ENCODE data around the gene RELN. TPM values are rescaled to one million over a fixed set of nuclear protein-coding genes. Genes with fewer than 3 reads are reported as not detected.
"Not testable (repeated sequence)": the region's sequence is repeated elsewhere in the genome, so short reads cannot be mapped to it uniquely, and the experiment has no call there.

The RELN gene
- total RNA-seq, 1 donor from 2014 or later: 0.19 TPM

- H3K27me3 Mint-ChIP-seq (ENCODE audit: unreplicated experiment): peaks cover 32% of the 10 kb centered on the region
Observed at GRCh38 chr7:103521937-103522336, 467.5 kb downstream of the RELN start.

GRCh38 chr7:103504505-103505135 is 484.8 kb downstream of the RELN start:
- TF ChIP-seq CTCF (IDR thresholded peaks at IDR 0.05): no peak
- H3K9me3 Mint-ChIP-seq (ENCODE audit: unreplicated experiment): no peaks in the 10 kb centered on the region
- H3K27me3 Mint-ChIP-seq (ENCODE audit: unreplicated experiment): peaks cover 9% of the 10 kb centered on the region
- no peak for DNase-seq (ENCODE audit: extremely low spot score, unreplicated experiment)
- no peak overlapping the region for H3K27ac Mint-ChIP-seq (ENCODE audit: unreplicated experiment)
- H3K4me3 Mint-ChIP-seq (ENCODE audit: unreplicated experiment): no peak overlapping the region
- no peaks in the 10 kb centered on the region for H3K36me3 Mint-ChIP-seq (ENCODE audit: unreplicated experiment)
- H3K4me1 Mint-ChIP-seq (ENCODE audit: unreplicated experiment): no peaks in the 10 kb centered on the region

More at GRCh38 chr7:103521937-103522336, 467.5 kb downstream of the RELN start:
- Mint-ChIP-seq H3K36me3 (ENCODE audit: unreplicated experiment) (no peaks in the 10 kb centered on the region), H3K4me1 (ENCODE audit: unreplicated experiment) (no peaks in the 10 kb centered on the region), H3K9me3 (ENCODE audit: unreplicated experiment) (no peaks in the 10 kb centered on the region), H3K27ac (ENCODE audit: unreplicated experiment) (no peak overlapping the region), H3K4me3 (ENCODE audit: unreplicated experiment) (no peak overlapping the region)
- DNase-seq (ENCODE audit: extremely low spot score, unreplicated experiment): no peak
- TF ChIP-seq CTCF (IDR thresholded peaks at IDR 0.05): no peak

- peaks cover 5% of the 10 kb centered on the region for H3K27me3 Mint-ChIP-seq (ENCODE audit: unreplicated experiment)
- no peak overlapping the region for H3K27ac Mint-ChIP-seq (ENCODE audit: unreplicated experiment)
- no peaks in the 10 kb centered on the region for H3K4me1 Mint-ChIP-seq (ENCODE audit: unreplicated experiment)
- no peak for TF ChIP-seq CTCF (IDR thresholded peaks at IDR 0.05)
- H3K4me3 Mint-ChIP-seq (ENCODE audit: unreplicated experiment): no peak overlapping the region
- H3K36me3 Mint-ChIP-seq (ENCODE audit: unreplicated experiment): no peaks in the 10 kb centered on the region
- DNase-seq (ENCODE audit: extremely low spot score, unreplicated experiment): no peak
- no peaks in the 10 kb centered on the region for H3K9me3 Mint-ChIP-seq (ENCODE audit: unreplicated experiment)
Observed at GRCh38 chr7:103501206-103501605, 488.3 kb downstream of the RELN start.

GRCh38 chr7:103499976-103500375 is 489.5 kb downstream of the RELN start:
- Mint-ChIP-seq H3K27me3 (ENCODE audit: unreplicated experiment) (peaks cover 3% of the 10 kb centered on the region), H3K36me3 (ENCODE audit: unreplicated experiment) (no peaks in the 10 kb centered on the region), H3K4me1 (ENCODE audit: unreplicated experiment) (no peaks in the 10 kb centered on the region), H3K4me3 (ENCODE audit: unreplicated experiment) (no peak overlapping the region), H3K27ac (ENCODE audit: unreplicated experiment) (no peak overlapping the region), H3K9me3 (ENCODE audit: unreplicated experiment) (no peaks in the 10 kb centered on the region)
- TF ChIP-seq CTCF (IDR thresholded peaks at IDR 0.05): no peak
- no peak for DNase-seq (ENCODE audit: extremely low spot score, unreplicated experiment)

- no peak for DNase-seq (ENCODE audit: extremely low spot score, unreplicated experiment)
- H3K36me3 Mint-ChIP-seq (ENCODE audit: unreplicated experiment): no peaks in the 10 kb centered on the region
- no peaks in the 10 kb centered on the region for H3K4me1 Mint-ChIP-seq (ENCODE audit: unreplicated experiment)
- no peak for TF ChIP-seq CTCF (IDR thresholded peaks at IDR 0.05)
- H3K4me3 Mint-ChIP-seq (ENCODE audit: unreplicated experiment): no peak overlapping the region
- no peaks in the 10 kb centered on the region for H3K9me3 Mint-ChIP-seq (ENCODE audit: unreplicated experiment)
- H3K27ac Mint-ChIP-seq (ENCODE audit: unreplicated experiment): no peak overlapping the region
- no peaks in the 10 kb centered on the region for H3K27me3 Mint-ChIP-seq (ENCODE audit: unreplicated experiment)
Observed at GRCh38 chr7:103487419-103487818, 502.0 kb downstream of the RELN start.

GRCh38 chr7:103486873-103487272 is 502.6 kb downstream of the RELN start:
- DNase-seq (ENCODE audit: extremely low spot score, unreplicated experiment); H3K9me3 Mint-ChIP-seq (ENCODE audit: unreplicated experiment); H3K27me3 Mint-ChIP-seq (ENCODE audit: unreplicated experiment); H3K4me1 Mint-ChIP-seq (ENCODE audit: unreplicated experiment); H3K4me3 Mint-ChIP-seq (ENCODE audit: unreplicated experiment); H3K27ac Mint-ChIP-seq (ENCODE audit: unreplicated experiment); H3K36me3 Mint-ChIP-seq (ENCODE audit: unreplicated experiment): not testable (repeated sequence)
